EL (cell line): ENCODE data around the gene TNXB.
"Not testable (repeated sequence)": the region's sequence is repeated elsewhere in the genome, so short reads cannot be mapped to it uniquely, and the experiment has no call there.

Experiments
- DNase-seq: peaks from one replicate; pipeline ENCODE4 v3.0.0-alpha.2; 2016

The TNXB gene

DNA sequence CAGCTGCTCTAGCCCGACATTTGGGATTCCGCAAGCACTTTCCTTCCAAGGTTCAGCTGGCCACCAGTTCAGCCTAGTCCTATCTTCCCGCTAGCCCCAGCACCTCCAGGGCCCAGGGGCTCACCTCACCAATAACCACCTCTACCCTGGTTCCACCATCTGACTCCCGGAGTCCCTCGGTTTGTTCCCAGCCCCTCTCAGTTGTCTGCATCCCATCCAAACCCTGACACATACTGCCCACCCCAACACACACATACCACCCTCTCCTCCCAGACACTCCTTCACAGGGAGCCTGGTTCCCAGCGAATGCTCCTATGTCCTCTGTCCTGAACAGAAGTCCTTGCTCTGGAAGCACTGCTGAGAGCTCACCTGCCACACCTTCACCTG, 418 bp downstream of the TNXB start:
- no peak for DNase-seq

DNA sequence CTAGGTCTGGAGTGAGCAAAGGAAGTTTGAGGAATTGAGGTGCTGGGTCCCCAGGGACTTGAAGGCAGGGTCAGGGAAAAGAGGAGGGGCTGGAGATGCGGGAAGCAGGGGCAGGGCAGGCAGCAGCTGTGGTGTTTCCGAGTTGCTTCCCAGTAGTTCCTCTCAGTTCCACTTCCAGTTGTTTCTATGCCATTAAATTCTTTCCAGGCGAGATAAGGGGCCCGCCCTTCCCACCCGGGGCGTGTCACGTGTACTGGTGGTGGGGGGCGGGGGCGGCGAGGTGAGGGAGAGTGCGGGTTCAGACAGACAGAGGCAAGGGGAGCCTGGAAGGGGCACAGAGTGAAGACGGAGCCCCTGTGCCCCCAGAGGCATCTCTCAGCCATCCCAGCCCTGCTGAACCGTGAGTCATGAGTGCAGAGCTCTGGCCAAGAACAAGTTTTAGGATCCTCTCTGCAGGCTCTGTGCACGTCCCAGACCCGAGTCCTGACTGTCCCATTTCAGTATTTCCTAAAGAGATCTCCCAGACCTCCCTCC, 977 bp downstream of the TNXB start:
- DNase-seq = peak; percentile 72

GRCh38 chr6:32107406-32107805, 1.7 kb downstream of the TNXB start:
- DNase-seq = peak; percentile 71

DNA sequence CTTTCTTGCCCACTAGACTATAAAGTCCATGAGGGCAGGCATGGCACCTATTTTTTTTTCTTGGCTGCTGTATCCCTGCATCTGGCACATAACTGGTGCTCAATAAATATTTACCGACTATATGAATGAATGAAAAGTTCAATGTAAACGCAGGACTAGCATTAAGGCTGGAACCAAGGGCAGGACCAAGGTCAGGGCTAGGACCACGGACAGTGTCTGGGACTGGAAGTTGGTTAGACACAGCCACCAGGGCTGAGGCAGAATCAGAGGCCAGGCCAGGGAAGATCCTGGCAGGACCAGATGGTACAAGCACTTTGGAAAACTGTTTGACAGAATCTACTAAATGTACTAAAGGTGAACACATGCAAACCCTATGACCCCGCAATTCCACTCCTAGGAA, 3.7 kb downstream of the TNXB start:
- no peak for DNase-seq

GRCh38 chr6:32102255-32102654, 6.9 kb downstream of the TNXB start:
- no peak for DNase-seq

GRCh38 chr6:32100251-32100650, 8.9 kb downstream of the TNXB start:
- not testable (repeated sequence) for DNase-seq

GRCh38 chr6:32097364-32097763, 11.8 kb downstream of the TNXB start:
- no peak for DNase-seq

GRCh38 chr6:32096394-32097258, 12.5 kb downstream of the TNXB start:
- no peak for DNase-seq

DNA sequence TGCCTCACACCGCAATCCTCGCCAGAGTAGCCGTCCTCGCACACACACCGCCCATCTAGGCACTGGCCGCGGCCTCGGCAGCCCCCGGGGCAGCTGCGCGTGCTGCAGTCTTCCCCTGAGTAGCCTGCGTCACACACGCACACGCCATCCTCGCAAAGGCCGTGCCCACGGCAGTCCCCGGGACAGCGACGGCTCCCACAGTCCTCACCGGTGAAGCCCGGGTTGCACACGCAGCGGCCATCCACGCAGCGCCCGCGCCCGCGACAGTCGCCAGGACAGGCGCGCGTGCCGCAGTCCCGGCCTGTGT, 13.1 kb downstream of the TNXB start:
- no peak for DNase-seq

- DNase-seq = no peak
These were observed 13.6 kb downstream of the TNXB start for GRCh38 chr6:32095338-32096086.

DNA sequence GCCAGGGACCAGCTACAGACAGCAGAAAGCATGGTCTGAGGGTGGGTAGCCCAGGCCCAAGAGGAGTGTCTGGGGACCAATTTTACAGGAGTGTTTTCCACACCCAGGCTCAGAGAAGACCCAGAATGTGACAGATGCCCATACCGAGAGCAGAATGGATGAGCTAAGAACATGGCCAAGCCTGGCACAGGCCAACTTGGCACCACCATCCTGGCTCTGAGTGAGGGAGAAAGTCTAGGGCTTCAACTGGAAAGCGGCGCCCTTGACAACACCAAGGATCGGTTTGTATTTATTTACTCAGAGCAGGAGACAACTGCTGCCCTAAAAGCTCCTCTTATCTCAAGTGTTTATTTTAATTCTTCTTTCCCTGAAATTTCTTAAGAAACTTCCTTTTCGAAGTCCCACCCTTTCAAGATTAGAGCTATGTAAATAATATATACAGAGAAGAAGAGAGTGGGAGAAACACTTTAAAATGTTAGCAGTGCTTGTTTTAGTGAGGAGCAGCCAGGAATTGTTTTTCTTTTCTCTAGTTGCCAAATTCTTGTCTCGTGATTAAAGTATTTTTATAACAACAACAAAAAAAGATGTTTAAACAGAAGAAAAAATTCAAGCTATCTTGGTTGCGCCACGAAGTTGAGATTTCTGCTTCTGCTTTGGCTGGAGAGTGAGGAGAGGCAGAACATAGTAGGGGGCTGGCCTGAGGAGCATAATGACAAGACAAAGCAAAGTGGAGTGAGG, 16.2 kb downstream of the TNXB start:
- peak; percentile 53 for DNase-seq

GRCh38 chr6:32089082-32089828, 19.9 kb downstream of the TNXB start:
- DNase-seq = no peak

GRCh38 chr6:32088487-32089049, 20.6 kb downstream of the TNXB start:
- DNase-seq = no peak

DNA sequence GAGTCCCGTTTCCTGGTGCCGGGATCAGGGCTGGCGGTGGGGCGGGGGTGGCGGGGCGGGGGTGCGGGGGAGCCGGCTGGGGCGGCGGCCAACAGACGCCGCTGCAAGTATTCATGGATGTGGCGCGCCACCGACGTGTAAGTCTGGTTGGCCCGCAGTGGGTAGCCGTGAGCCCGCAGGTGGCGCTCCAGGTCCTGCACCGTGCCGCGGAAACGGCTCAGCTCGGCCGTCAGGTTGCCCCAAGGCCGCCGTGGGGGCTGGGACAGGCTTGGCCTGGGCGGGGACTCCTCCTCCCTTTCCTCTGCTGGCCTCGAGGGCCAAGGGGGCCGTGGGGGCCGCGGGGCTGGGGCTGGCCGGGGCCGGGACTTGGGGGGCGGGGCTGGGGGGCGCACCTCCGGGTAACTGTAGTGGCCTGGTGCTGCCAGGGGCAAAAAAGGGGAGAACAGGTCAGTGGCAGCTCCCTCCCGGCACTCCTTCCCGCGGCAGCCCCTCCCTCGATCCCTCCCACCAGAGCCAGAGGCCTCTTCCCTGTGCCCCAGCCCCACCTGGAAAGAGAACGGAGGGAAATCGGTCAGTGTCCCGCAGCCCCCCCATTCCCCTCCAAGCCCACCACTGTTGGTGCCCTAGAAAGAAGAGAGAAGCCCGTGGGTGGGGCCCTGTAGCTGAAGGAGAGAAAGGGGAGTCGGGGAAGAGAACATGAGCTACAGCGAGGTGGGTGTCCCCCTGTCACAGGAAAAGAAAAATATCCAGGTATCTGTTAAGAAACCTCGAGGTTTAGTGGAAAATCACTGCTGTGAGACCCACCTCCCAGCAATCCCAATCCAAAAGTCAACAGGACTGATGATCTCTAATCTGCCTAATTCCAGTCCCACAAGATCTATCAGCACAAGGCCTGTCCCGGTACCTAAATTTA, 21.3 kb downstream of the TNXB start:
- peak; percentile 77 for DNase-seq

DNA sequence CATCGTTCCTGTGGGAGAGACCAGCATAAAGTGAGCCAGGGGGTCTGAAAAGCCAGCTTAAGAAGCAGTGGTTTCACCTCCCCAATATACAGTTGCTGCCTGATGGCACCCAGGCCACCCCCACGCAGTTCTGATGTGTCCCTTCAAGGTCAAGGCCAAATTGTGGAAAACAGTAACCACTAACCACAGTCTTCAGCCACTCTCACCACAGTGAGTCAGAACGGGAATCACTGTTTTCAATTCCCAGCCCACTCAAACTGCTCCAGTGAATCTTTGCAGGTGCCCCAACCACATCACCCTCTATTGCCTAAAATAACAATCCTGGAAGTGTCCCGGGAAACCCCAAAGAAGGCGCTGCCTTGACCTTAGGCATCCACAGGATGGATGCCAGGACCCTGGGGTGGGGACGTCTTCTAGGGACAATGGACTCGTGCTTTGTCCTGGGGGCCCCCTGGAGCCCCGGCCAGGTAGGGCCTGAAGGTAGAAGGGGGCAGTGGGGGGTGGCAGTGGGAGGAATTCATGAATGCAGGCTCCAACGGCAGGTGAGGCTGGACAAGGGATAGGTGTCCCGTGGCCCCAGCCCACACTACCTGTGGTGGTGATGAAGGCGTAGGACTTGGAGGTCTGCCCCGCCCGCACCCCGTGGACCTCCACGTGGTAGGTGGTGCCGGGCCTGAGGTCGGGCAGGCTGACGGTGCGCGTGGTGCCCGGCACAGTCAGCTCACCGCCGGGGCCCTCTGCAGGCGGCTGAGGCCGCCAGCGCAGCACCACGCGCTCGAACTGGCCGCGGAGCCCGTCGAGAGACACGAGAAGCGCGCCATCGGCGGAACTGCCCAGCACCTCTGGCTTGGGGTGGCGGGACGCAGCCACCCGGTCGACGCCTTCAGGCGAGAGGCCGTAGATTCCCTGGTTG, 22.2 kb downstream of the TNXB start:
- DNase-seq = peak; percentile 86

- DNase-seq = no peak
These were observed 23.2 kb downstream of the TNXB start for GRCh38 chr6:32085759-32086459.

DNA sequence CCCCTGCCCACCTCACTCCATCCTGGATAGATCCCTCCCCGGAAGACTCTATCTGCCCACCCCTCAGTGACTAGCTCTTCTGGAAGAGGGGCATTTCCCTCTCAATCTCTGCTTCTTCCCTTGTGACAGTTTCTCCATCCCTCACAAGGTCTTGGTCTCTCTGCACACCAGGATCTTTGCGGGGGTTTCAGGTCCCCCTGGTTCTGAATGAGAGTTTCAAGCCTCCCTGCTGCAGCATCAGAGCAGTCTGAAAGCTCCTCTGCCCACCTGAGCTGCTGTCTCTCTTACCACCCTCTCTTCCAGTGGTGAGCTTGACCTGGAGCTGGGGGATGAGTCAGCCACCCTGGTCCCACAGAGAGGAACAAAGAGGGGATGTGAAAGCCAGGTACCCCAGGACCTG, 24.4 kb downstream of the TNXB start:
- no peak for DNase-seq

DNA sequence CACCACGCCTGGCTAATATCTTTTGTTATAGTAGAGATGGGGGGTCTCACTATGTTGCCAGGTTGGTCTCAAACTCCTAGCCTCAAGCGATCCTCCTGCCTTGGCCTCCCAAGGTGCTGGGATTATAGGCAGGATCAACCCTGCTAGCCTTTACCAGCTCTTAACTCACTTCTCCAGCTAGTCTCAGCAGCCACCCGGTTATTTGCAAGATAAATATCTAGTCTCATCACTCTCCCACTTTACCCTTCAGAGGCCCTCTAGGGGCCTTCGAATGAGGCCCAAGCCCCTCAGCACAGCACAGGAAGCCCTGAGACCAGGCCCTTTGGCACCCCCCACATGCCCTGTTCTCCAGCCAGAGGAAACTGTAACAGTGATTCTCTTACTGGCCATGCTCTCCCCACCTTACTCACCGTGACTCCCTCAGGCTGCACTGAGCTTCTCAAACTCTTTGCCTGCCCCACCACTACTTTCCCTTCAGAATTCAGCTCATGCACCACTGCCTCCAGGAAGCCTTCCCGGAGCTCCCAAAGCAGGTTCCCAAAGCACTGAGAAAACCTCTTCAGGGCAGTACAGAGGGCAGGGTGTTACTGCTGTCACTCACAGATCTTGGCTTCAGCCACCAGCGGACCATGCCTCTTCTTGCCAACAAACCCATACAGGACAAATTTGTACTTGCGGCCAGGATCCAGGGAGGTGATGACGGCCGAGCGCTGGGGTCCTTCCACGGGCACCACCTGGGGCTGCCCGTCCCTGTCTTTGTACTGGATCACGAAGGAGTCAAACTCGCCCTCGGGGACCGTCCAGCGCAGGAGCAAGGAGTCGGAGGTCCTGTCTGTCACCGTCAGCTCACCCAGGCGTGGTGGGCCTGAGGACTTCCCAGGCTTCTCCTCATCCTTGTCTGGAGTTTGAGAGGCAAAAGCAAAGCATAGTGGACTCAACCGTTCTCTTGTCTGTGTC, 25.0 kb downstream of the TNXB start:
- DNase-seq = no peak
